HepG2 (cell line): Measurements from ENCODE around the gene MIS18BP1. TPM values are rescaled to one million over a fixed set of nuclear protein-coding genes. Genes with fewer than 3 reads are reported as not detected.

ENCODE experiments used
- AGO2 ChIP-seq: fragments of 200-400 bp; formaldehyde crosslinking; optimal IDR thresholded peaks from 2 replicates; pipeline ENCODE3; 2017; ENCODE audit warnings: mild to moderate bottlenecking, low read depth, low read length, moderate library complexity
- AHDC1 ChIP-seq: sonication (generic); formaldehyde crosslinking; IDR thresholded peaks from 2 replicates; pipeline ENCODE4 v1.5.1; 2020; ENCODE audit warnings: mild to moderate bottlenecking, missing genetic modification reagents, borderline replicate concordance
- CEBPB ChIP-seq: IDR thresholded peaks from 2 replicates; pipeline ENCODE4 v1.6.1; 2011; ENCODE audit warnings: low read depth, low read length, improper control_type of control experiment, borderline replicate concordance
- DMAP1 ChIP-seq: IDR thresholded peaks from 2 replicates; pipeline ENCODE4 v1.6.1; 2016
- NAIF1 ChIP-seq: sonication (generic); formaldehyde crosslinking; IDR thresholded peaks from 2 replicates; pipeline ENCODE4 v1.5.0; 2020; ENCODE audit warnings: mild to moderate bottlenecking, missing genetic modification reagents, borderline replicate concordance
- SPEN ChIP-seq: sonication (generic); formaldehyde crosslinking; IDR thresholded peaks from 2 replicates; pipeline ENCODE4 v1.5.1; 2020; ENCODE audit warnings: low read depth, mild to moderate bottlenecking, missing genetic modification reagents
- ZBTB10 ChIP-seq: sonication (generic); formaldehyde crosslinking; IDR thresholded peaks from 2 replicates; pipeline ENCODE4 v1.4.0; 2020; ENCODE audit warnings: missing genetic modification reagents, borderline replicate concordance
- ZBTB39 ChIP-seq: sonication (generic); formaldehyde crosslinking; IDR thresholded peaks from 2 replicates; pipeline ENCODE4 v1.5.0; 2020; ENCODE audit warnings: missing genetic modification reagents
- ZC3H4 ChIP-seq: sonication (generic); formaldehyde crosslinking; IDR thresholded peaks from 2 replicates; pipeline ENCODE4 v1.4.0; 2020; ENCODE audit warnings: missing genetic modification reagents, borderline replicate concordance
- ZNF446 ChIP-seq: sonication (generic); formaldehyde crosslinking; IDR thresholded peaks from 2 replicates; pipeline ENCODE4 v1.5.0; 2020; ENCODE audit warnings: mild to moderate bottlenecking, missing genetic modification reagents
- ZNF737 ChIP-seq: sonication (generic); formaldehyde crosslinking; IDR thresholded peaks from 2 replicates; pipeline ENCODE4 v1.5.0; 2020; ENCODE audit warnings: missing genetic modification reagents, mild to moderate bottlenecking, borderline replicate concordance
- ZNF747 ChIP-seq: sonication (generic); formaldehyde crosslinking; IDR thresholded peaks from 2 replicates; pipeline ENCODE4 v1.8.1; 2023; ENCODE audit warnings: missing genetic modification reagents, mild to moderate bottlenecking, borderline replicate concordance
- ZNF770 ChIP-seq: sonication (generic); formaldehyde crosslinking; IDR thresholded peaks from 2 replicates; pipeline ENCODE4 v1.5.0; 2020; ENCODE audit warnings: mild to moderate bottlenecking, missing genetic modification reagents
- polyA plus RNA-seq, 8 experiments: library from polyadenylated mRNA; depleted of rRNA in 3 of 8; stranded (reverse) in 7 of 8; unstranded in 1 of 8; fragments of >200 nt; fragmentation: Illumina TruSeq in 4 of 8; extraction: Trizol in 4 of 8; gene quantifications; 2 replicates each; pipeline versions ENCODE4 v1.2.1 to v1.2.3, GENCODE V29; 2011 to 2016; ENCODE audit warnings: low read depth in 4 of 8, missing spikeins in 1 of 8, mixed read lengths in 1 of 8; ENCODE audit not compliant: insufficient read depth in 1 of 8
- total RNA-seq, 5 experiments: library from RNA; depleted of rRNA; stranded (reverse); fragments of >200 nt; fragmentation: Illumina TruSeq; extraction: Trizol; gene quantifications; 2 replicates each; pipeline ENCODE4 v1.2.3, GENCODE V29; 2016; ENCODE audit warnings: low read depth in 1 of 5

Gene MIS18BP1
- total and polyA plus RNA-seq, 2 of the 13 experiments (the other 11 are each of a cell fraction or from before 2014, with no cell fraction given), result 9.5 to 36.4 TPM

DNA sequence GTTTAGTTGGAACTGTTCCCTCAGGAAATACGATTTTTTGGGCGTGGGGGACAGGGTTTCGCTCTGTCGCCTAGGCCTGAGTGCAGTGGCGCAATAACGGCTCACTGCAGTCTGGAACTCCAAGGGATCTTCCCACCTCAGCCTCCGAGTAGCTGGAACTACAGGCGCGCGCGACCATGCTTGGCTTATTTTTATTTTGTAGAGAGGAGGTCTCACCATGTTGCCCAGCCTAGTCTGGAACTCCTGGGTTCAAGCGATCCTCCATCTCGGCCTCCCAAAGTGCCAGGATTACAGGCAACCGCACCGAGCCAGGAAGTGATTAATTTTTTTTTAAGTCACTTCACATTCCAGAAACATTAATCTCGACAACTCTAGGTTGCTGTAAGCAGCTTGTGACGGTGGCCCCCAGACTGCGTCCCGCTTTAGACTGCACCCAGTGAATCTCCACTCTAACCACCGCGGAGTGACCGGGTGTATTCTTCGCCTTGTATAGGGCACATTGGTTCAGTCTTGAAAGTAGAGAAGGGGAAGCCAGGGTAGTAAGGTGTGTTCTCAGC, 830 bp upstream of the MIS18BP1 start (continued):
- TF ChIP-seq ZBTB10 (CRISPR knock-in tag), result no peak
- peak; percentile 3; the same call in 1 of the 2 replicates for TF ChIP-seq AHDC1 (CRISPR knock-in tag)
- TF ChIP-seq AGO2, result peak; percentile 0
- peak; percentile 6; the same call in 1 of the 2 replicates for TF ChIP-seq ZNF770 (CRISPR knock-in tag)
- TF ChIP-seq ZNF446 (CRISPR knock-in tag), result no peak
- peak; percentile 46 for TF ChIP-seq DMAP1 (CRISPR knock-in tag)
- peak; percentile 31; the same call in 1 of the 2 replicates for TF ChIP-seq SPEN (CRISPR knock-in tag)
- no peak for TF ChIP-seq ZBTB39 (CRISPR knock-in tag)
- TF ChIP-seq ZC3H4 (CRISPR knock-in tag), result peak; percentile 69; the same call in 1 of the 2 replicates
- TF ChIP-seq NAIF1 (CRISPR knock-in tag), result 0 out of 2 replicates have a peak, but pooled peaks have one; percentile 2
- TF ChIP-seq ZNF747, result 0 out of 2 replicates have a peak, but pooled peaks have one; percentile 7
- TF ChIP-seq CEBPB, result peak; percentile 81
- peak; percentile 46; the same call in 1 of the 2 replicates for TF ChIP-seq ZNF737 (CRISPR knock-in tag)
